K562 (cell line): ENCODE data around the gene SH3BP2.

Source experiments
- BCLAF1 ChIP-seq, 2 experiments: fragments of 450-650 bp in 1 of 2; IDR thresholded peaks; 2 replicates each; pipeline ENCODE4 v1.6.1; 2011 to 2017; ENCODE audit warnings: low read depth in 2 of 2, antibody characterized with exemption in 1 of 2, borderline replicate concordance in 1 of 2, low read length in 1 of 2, mild to moderate bottlenecking in 1 of 2, mixed read lengths in 1 of 2; ENCODE audit not compliant: control insufficient read depth in 1 of 2
- CCAR2 ChIP-seq: fragments of 200-400 bp; formaldehyde crosslinking; IDR thresholded peaks from 2 replicates; pipeline ENCODE4 v1.6.1; 2017; ENCODE audit warnings: mild to moderate bottlenecking, low read depth, low read length
- CEBPB ChIP-seq: fragments of 450-650 bp; IDR thresholded peaks from 2 replicates; pipeline ENCODE4 v1.6.1; 2016; ENCODE audit warnings: missing genetic modification characterization, missing compliant biosample characterization
- CTCF ChIP-seq, 3 experiments: IDR thresholded peaks in 2 of 3; conservative IDR thresholded peaks in 1 of 3; 2 replicates each; pipeline ENCODE4 v1.5.1; 2011 to 2012; ENCODE audit warnings: low read length in 3 of 3, mild to moderate bottlenecking in 3 of 3, control low read depth in 2 of 3, improper control_type of control experiment in 1 of 3, inconsistent platforms in 1 of 3, low read depth in 1 of 3, mixed read lengths in 1 of 3, moderate library complexity in 1 of 3; ENCODE audit not compliant: insufficient read depth in 2 of 3
- ETS1 ChIP-seq: conservative IDR thresholded peaks from 2 replicates; pipeline ENCODE4 v1.6.1; 2011; ENCODE audit warnings: low read depth, mild to moderate bottlenecking, low read length; ENCODE audit not compliant: control insufficient read depth
- JUN ChIP-seq, 2 experiments: sonication (generic) in 1 of 2; formaldehyde crosslinking in 1 of 2; IDR thresholded peaks; 2 replicates each; pipeline versions ENCODE4 v1.6.1 to v1.8.0; 2012 to 2022; ENCODE audit warnings: borderline replicate concordance in 2 of 2, mild to moderate bottlenecking in 2 of 2, improper control_type of control experiment in 1 of 2, low read depth in 1 of 2, low read length in 1 of 2, missing genetic modification reagents in 1 of 2
- KLF10 ChIP-seq: fragments of 250-450 bp; sonication (Bioruptor Pico); IDR thresholded peaks from 2 replicates; pipeline ENCODE4 v1.6.1; 2021; ENCODE audit warnings: matching md5 sums
- LARP7 ChIP-seq: fragments of 450-650 bp; IDR thresholded peaks from 2 replicates; pipeline ENCODE4 v1.6.1; 2016
- MAFG ChIP-seq: fragments of 450-650 bp; conservative IDR thresholded peaks from 2 replicates; pipeline ENCODE4 v1.6.1; 2016; ENCODE audit warnings: missing genetic modification characterization, missing compliant biosample characterization
- TAF1 ChIP-seq: IDR thresholded peaks from 2 replicates; pipeline ENCODE4 v1.6.1; 2011; ENCODE audit warnings: mild to moderate bottlenecking, low read length, moderate library complexity; ENCODE audit not compliant: insufficient read depth, control insufficient read depth, severe bottlenecking; ENCODE audit errors: extremely low read depth
- USF1 ChIP-seq: sonication (generic); formaldehyde crosslinking; IDR thresholded peaks from 2 replicates; pipeline ENCODE4 v1.9.0; 2022; ENCODE audit warnings: mild to moderate bottlenecking, missing genetic modification reagents
- YY1 ChIP-seq, 3 experiments: IDR thresholded peaks; 2 replicates each; pipeline ENCODE4 v1.6.1; 2011; ENCODE audit warnings: low read length in 2 of 3, mild to moderate bottlenecking in 2 of 3, moderate library complexity in 2 of 3, borderline replicate concordance in 1 of 3, control low read depth in 1 of 3, low read depth in 1 of 3; ENCODE audit not compliant: insufficient read depth in 3 of 3, insufficient replicate concordance in 2 of 3, control insufficient read depth in 1 of 3, insufficient read length in 1 of 3; ENCODE audit errors: extremely low read depth in 1 of 3
- ZNF280B ChIP-seq: fragments of 250-450 bp; sonication (Bioruptor Pico); IDR thresholded peaks from 2 replicates; pipeline ENCODE4 v1.5.1; 2021; ENCODE audit warnings: mild to moderate bottlenecking

GRCh38 chr4:2788101-2788500, 4.8 kb upstream of the SH3BP2 start:
- TF ChIP-seq ETS1, result no peak
- TF ChIP-seq TAF1, result no peak
- TF ChIP-seq KLF10 (CRISPR knock-in tag), result no peak
- no peak for TF ChIP-seq LARP7
- TF ChIP-seq CEBPB (tag), result no peak
- TF ChIP-seq USF1, result no peak
- TF ChIP-seq JUN (IDR thresholded peaks at IDR 0.05; ENCODE audit: borderline replicate concordance, low read depth, low read length), result no peak
- TF ChIP-seq JUN (CRISPR knock-in tag; IDR thresholded peaks at IDR 0.05; ENCODE audit: borderline replicate concordance), result no peak
- no peak for TF ChIP-seq MAFG
- no peak for TF ChIP-seq YY1 (IDR thresholded peaks at IDR 0.05; ENCODE audit: borderline replicate concordance in 1 of 3, control insufficient read depth in 1 of 3, extremely low read depth in 1 of 3, insufficient read depth in 3 of 3, insufficient read length in 1 of 3, insufficient replicate concordance in 2 of 3, low read depth in 1 of 3, low read length in 2 of 3)
- no peak for TF ChIP-seq CTCF (IDR thresholded peaks at IDR 0.05 in 2 of 3, conservative IDR thresholded peaks at IDR 0.05 in 1 of 3; ENCODE audit: insufficient read depth in 2 of 3, low read depth in 1 of 3, low read length in 3 of 3)
- no peak for TF ChIP-seq CCAR2
- no peak for TF ChIP-seq BCLAF1 (IDR thresholded peaks at IDR 0.05; ENCODE audit: borderline replicate concordance in 1 of 2, control insufficient read depth in 1 of 2, low read depth in 2 of 2, low read length in 1 of 2)
- TF ChIP-seq ZNF280B, result no peak
